GM18511 (cell line): Measurements from ENCODE around the gene IDUA.
"Not testable (repeated sequence)": the region's sequence is repeated elsewhere in the genome, so short reads cannot be mapped to it uniquely, and the experiment has no call there.

Source experiments
- ATAC-seq: cut with Tn5 transposase; IDR thresholded peaks from one replicate; pipeline ENCODE4 v1.9.1; 2021; ENCODE audit warnings: mild to moderate bottlenecking, moderate library complexity; ENCODE audit not compliant: unreplicated experiment

IDUA gene

DNA sequence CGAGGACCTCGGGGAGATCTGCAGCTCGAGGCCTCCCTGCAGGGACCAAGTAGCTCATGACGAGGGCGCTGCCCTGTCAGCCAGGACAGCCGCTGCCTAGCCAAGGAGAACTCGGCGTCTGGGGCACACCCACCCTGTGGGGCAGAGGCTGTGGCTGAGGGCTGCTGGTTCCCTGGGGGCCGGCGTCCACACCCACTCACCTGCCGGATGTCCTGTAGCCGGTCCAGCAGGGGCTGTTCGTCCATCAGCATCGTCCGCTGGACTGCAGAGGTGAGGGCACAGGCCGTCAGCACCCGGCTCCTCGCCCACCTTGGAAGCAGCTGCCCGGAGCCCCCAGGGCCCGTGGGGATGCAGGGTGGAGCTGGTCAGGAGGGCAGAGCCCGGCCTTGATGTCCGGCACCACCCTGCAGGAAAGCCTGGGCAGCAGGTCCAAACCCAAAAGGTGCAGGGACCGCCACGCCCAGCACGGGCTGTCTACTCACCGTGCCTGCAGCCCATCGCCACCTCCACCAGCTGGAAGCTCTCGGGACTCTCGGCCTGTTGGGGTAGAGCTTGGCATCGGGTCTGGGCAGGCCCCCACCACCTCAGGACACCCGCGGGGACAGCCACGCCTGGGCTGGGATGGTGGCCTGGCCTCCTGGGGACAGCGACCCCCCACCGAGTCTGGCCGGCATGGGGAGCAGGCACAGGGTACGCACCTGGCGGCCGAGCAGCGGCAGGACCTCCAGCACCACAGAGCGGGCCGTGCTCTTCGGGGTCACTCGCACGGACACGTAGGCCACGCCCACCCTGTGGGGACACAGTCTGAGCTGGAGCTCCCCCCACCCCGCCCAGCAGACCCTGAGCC, 20.4 kb upstream of the IDUA start:
- ATAC-seq: no peak

DNA sequence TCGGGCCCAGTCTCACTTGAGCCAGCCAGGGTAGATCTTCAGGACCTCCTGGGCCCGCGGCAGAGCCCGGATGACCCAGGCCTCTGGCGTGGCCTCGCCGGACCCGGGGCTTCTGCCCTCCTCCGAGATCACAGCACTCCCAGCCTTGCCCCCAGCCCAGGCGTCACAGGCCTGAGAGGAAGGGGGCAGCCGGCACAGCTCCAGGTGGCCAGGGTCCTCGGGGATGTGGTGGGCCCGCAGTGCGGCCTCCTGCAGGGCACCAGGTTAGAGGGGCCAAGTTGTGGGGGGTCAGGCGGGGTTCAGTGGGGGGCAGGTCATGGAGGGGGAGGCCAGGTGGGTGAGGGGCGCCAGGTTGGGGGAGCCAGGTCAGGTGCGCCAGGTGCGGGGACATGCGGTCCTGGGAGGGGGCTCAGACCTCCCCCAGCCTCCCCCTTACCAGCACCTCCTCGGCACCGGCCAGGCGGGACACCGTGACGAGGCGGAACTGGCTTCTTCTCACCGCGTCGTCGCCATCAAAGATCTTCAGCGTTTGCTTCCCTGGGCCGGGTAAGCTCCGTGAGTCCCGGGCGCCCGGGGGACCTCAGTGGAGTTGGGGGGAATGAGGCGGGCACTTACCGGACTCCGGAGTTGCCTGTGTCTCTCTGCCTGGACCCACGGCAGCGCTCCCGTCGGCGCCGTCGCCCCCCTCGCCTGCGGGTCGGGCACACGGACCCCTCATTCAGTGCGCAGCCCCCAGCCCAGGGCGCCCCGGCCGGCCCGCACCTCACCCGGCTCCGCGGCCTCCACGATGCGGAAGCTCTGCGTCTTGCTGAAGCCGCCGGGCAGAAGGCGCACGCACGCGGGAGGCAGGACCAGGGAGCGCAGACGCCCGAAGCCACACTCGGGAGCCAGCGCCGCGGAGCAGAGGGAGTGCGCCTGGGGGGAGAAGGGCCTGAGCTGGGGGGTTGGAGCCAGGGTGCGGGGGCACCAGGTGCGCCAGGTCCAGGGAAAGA, 19.4 kb upstream of the IDUA start:
- no peak for ATAC-seq

DNA sequence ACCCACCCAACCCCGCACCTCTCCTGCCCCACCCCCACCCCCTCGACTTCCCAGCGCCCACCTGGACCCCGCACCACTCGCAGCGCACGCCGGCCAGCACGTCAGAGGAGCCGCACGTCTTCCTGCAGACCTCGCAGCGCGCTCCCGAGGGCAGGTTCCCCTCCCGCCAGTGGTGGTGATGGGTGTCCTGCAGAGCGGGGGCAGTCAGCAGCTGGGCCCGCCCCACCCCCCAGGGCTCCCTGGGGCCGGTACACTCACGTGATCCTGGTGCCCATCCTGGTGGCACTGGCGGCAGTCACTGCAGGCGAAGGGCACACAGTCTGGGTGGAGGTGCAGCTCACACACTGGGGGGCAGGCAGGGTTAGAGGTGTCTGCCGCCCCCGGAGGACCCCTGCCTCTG, 18.6 kb upstream of the IDUA start:
- ATAC-seq: no peak

DNA sequence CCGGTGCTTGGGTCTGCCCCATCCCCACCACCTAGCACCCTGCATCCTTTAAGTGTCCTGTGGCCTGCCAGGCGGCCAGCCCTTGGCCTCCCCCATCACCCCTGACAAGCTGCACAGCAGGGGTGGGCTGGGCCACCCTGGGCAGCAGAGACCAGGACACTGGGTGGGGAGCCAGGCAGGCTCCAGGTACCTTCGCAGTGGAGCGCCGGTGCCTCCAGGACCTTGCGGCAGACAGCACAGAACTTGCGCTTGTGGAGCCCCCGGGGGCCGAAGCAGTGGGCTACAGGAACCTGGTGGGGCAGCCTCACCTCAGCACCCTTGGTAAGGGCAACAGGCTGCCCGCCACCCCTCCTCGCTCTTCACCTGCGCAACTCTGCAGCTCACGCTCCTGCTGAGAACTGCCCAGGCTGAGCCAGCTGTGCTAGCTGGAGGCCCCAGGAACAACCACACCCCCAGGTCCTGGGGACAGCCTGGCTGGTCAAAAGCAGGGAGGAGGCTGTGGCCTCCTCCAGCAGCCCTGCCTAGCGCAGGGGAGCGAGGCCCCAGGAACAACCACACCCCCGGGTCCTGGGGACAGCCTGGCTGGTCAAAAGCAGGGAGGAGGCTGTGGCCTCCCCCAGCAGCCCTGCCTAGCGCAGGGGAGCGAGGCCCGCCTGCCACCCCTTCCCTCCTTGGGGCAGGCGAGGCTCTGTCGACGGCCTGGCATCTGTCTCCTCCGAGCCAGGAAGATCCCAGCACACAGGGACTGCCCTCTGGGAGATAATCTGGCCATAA, 18.0 kb upstream of the IDUA start:
- no peak for ATAC-seq

DNA sequence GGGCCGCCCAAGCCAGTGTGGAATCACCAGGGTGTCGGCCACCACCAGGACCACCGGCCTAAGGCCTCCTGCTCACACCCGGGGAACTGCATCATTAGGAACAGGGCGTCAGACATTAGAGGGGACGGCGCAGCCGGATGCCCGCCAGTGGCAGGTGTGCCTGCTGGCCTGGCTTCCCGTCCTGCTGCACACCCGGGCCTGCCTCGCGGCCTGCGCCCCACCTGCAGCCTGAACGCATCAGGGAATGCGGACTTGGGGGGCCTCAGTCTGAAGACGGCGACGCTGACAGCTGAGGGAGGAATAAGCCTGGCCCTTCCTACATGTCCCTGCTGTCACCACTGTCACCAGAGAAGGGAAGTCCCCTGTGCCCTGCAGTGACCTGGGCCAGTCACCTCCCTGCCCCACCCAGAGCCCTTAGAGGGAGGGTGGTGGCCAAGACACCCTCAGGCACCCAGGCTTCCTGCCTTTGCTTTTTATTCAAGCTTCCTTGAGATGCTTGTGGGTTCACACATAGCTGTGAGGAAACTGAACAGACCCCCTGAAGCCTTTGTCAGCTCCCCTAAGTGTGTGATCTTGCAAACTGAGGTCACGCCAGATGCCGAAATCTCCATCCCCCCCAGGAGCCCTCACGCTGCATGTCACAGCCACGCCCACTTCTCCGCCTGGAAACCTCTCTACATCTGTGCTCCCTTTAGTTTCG, 16.6 kb upstream of the IDUA start:
- ATAC-seq: no peak

DNA sequence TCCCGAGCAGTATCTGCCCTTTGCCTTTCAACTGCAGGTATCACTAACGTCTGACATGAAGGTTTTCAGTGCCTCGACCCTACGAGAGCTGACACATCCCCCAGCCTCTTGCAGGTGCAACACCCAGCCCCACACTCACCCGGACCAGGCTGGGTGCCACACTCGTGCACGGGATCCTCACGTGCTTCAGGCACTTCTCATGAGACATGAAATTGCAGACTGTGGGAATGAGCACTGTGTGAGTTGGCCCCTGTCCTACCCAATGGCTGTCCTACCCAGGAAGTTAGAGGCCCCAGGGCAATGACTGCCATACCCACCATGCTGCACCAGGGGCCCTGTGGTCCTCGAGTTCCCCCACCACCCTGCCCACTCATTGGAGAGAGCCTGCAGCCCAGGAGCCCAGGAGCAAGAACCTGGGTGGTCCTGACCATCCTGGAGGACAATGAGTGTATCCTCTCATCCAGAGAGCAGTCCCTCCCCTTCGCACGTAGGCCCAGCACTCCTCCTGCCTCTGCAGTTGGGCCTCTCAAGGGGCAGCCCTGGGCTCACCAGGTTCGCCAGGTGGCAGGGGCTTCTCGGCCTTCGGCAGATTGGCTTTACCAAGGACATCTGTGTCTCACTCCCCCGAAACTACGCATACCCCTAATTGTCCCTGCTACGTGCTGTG, 15.9 kb upstream of the IDUA start:
- no peak for ATAC-seq

DNA sequence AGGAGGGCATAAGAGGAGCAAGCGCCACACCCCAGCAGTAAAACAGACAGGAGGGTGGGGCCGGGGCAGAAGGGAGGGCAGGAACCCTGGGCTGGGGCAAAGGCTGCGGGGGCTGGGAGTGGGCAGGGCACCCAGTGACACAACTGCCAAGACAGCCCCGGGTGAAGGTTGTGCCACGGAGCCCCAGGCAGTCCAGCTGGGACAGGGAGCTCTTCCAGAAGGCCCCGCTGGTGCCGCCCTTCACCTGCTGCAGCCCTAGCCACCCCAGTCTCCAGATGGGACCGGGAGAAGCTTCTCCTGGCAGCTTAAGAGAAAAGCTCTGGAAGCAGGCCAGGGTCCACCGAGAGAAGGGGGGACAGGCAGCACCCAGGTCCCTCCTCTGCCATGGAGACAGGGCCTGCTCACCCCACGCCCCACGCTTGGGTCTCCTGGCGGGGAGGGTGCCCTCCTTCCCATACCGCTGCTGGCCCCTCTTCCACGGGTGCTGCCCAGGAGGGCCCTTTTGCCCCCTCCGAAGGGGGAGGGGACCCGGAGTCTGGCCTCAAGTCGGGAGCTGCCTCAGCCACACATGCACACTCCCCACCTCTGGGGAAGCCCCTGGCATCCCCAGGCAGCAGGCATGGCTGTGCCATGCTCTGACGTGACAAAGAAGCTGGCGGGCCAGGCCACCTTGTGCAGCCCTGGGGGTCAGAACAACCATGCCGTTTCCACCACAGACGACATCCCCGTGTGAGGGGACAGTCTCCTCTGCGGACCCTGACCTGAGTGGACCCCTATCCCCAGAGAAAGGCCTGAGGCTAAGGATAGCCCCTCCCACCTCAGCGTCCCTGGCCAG, 15.0 kb upstream of the IDUA start:
- ATAC-seq: no peak

DNA sequence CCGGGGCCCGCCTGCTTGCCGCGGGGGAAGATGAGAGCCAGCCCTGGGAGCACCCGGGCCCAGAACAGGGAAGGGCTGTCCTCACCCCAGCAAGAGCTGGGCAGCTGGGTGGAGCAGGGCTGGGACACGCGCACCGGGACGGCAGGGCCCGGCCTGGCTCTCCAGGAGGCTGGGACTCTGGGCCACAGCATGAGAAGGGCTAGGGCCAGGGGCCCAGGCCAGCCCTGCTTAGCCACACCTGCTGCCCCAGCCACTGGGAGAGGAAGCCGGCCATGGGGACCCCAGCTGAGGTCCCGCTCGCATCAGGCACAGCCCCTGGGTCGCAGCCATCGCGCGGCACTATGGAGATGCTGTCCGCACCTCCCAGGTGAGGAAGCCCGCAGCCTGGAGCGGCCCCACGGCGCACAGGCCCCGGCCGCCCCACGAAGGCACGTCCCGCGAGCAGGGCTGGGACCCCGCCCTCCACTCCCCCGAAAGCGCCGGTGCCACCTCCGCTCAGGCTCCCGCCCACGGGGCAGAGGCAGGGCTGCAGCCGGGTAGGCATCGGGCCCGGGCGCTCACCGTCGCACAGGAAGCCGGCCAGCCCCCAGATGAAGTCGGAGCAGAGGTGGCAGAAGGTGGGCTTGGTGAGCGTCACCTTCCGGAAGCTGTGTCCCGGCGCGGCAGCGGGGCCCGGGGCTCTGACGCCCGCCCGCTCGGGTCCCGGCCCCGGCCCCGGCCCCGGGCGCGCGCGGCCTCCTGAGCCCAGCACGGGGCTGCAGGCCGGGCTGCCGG, 14.0 kb upstream of the IDUA start:
- peak; percentile 59 for ATAC-seq

DNA sequence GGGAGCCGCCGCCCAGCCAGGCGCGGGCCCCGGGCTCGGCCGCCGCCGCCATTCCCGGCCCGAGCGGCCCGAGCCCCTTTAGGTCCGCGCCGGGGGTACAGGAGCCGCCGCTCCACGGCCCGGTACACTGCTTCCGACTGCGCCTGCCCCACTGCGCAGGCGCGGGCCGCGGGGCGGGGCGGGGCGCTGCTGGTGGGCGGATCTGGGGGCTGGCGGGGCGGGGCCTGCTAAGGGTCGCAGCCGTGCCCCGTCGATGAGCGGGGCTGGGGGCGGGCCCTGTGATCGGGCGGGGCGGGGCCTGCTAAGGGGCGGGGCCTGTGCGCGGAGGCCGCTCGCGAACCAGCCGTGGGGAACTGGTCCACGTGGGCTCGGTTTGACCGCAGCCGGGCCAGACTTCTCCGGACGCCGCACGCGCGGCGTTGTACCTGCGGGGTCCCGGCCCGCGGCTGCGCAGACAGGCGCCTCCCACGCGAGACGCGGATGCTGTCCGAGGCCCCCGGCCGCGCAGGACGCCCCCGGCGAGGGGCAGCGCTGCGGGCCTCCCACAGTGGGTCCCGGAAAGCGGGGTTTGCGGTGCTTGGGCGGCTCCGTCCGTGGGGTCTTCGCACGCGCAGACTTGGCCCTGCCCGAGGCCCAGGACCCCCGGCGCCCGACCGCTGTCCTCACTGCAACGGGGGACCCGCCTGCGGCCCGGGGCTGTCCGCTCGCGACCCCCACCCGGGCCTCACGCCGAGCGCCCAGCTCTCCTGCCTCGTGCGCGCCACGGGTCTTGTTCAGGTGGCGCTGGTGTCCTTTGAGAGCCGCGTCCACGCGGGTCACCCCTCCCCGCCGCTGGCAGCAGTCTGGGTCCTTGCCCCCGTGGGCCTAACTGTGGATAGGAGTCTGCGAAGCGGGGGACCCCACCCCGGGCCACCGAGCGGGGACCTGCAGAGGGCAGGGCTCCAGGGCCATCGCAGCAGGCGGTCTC, 13.1 kb upstream of the IDUA start, which contains the start of gene DGKQ:
Gene DGKQ (minus strand): TSS at position 139 of the 967 bp plus-strand sequence. CDS start 87 bp downstream, at position 52.
- peak; percentile 71 for ATAC-seq

DNA sequence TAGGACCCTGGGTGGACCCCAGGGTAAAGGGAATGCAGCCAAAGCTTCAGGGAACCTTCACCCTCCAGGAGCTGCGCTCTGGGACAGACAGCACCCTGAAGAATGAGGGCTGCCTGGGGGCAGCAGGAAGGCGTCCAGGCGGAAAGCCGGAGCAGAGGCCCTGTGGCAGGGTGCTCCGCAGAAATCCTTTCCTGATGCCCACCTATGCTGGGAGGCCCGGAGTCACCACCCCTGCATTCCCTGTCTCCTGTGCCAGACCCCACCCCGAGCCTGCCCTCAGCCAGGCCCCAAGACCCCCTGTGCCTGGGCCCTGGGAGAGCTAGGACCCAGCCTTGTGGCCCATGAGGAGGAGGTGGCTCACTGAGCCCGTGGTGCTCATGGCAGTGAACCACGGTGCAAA, 12.2 kb upstream of the IDUA start:
- ATAC-seq: no peak

DNA sequence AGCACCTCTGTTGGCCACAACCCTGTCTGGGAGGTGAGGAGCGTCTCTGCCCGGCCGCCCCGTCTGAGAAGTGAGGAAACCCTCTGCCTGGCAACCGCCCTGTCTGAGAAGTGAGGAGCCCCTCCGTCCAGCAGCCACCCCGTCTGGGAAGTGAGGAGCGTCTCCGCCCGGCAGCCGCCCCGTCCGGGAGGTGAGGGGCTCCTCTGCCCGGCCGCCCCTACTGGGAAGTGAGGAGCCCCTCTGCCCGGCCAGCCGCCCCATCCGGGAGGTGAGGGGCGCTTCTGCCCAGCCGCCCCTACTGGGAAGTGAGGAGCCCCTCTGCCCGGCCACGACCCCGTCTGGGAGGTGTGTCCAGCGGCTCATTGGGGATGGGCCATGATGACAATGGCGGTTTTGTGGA, 10.8 kb upstream of the IDUA start:
- ATAC-seq: not testable (repeated sequence)

DNA sequence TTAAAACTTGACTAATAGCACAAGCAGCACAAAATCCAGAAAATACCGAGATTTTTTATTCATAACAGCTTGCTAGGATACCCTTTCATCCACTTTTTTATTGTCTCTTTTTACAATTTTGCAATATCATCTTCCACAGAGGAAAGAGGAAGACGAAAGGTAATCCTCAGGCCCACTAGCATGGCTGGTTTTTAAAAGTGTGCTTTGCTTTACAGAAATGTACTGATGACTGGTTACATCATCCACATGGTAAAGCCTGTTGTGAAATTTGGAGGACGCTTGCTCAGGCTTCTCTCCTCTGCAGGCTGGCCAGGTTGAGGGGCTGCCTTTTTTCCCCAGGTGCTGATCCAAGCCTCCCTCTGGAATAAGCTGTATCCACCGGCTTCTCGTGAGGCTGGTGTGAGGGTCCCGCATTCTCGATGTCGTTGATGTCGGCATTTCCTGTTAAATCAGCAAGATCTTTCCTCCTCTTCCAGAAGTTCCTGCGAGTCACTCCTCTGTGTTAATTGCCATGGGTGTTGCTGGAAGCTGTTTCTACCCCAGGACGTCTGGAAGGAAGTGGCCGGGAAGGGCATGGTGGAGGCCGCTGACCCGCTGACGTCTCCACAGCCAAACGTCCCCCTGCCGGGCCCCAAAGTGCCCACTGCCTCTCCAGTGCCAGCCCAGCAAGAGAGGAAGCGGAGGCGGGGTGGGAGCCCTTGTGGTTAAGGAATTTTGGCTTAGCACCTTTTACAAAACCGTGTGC, 7.7 kb upstream of the IDUA start:
- ATAC-seq: no peak

DNA sequence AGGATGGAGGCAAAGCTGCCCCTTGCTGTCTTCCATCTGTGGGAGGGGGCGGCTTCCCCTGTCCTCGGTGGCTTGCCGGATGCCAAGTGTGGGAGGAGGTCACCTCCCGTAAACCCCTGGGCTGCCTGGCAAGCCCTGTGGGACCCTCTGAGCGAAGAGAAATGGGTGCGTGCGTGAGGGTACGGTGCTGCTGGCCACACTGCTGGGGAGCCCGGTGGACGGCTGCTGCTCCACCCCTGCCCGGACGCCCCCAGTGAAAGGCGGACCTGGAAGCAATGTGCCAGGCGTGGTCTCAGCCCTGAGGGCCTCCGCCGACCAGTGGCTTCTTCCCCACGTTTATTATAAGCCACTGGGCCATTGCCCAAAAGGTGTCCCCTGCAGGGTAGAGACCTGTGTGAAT, 4.6 kb upstream of the IDUA start:
- ATAC-seq: no peak

DNA sequence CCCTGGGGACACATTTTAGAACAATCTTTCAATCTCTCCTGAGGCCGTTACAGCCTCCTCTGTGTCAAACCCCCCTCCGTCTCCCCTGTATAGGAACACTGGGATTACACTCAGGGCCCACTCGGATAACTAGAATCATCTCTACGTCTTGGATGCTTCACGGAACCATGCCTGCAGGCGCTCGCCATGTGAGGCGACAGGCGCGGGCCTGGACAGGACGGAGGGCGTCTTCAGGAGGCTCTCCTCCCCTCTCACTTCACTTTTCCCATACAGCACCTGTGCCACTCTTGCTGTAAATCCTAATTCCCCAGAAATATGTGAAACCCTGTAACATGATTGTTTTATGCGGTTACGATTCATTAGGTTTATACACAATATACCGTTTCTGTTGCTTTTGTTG, 4.0 kb upstream of the IDUA start:
- ATAC-seq: no peak

DNA sequence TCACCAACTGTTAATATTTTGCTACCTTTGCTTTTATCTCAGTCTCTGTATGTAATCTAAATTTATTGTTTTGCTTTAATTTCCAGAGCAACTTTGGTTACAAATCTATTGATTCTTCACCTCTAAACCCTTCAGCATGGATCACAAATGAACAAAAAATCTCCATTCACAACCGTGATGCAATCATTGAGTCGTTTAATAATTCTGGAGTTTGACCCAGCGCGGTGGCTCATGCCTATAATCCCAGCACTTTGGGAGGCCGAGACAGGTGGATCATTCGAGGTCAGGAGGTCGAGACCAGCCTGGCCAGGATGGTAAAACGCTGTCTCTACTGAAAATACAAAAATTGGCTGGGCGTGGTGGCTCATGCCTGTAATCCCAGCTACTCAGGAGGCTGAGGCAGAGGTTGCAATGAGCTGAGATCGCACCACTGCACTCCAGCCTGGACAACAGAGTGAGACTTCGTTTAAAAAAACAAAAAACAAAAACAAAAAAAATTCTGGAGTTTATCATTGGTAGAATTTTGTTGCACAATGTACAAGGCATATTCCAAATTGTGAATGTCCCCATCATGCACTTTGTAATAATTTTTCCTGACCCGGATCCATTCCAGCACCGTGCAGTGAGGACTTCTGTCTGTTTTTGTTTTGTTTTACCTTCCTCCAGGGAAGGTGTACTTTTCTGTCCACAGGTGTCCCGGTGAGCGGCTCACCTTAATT, 2.3 kb upstream of the IDUA start:
- ATAC-seq: no peak
